Loucy (cell line): ENCODE results near the gene LHFPL4.

Experiments
- CTCF ChIP-seq: fragments of 200-600 bp; sonication (generic); conservative IDR thresholded peaks from 2 replicates; pipeline ENCODE4 v1.5.1; 2014; ENCODE audit warnings: mild to moderate bottlenecking, antibody characterized with exemption, low read length
- EZH2phosphoT487 ChIP-seq: fragments of 200-600 bp; IDR thresholded peaks from 2 replicates; pipeline ENCODE4 v1.6.1; 2018; ENCODE audit warnings: antibody characterized with exemption, mild to moderate bottlenecking, moderate library complexity, borderline replicate concordance

GRCh38 chr3:9514306-9514705 lies 39.3 kb downstream of the LHFPL4 start:
- TF ChIP-seq CTCF: no peak
- TF ChIP-seq EZH2phosphoT487: no peak
